GM13977 (cell line): ENCODE data around the gene USP22.

Source experiments
- DNase-seq: peaks from one replicate; pipeline ENCODE4 v3.0.0; 2012; ENCODE audit warnings: low spot score
- in situ Hi-C: fragments of 300-500 bp; cut with MboI; formaldehyde crosslinking; loops from one replicate; pipeline ENCODE4 v1.12.0; 2022; ENCODE audit warnings: low sequenced_read_pairs, low pct_unique_long_range_greater_than_20kb, mixed read lengths, inconsistent platforms; ENCODE audit not compliant: unreplicated experiment
- TF ChIP-seq, protein P1 (sequence below): IDR thresholded peaks from 2 replicates; pipeline ENCODE4 v1.5.1; 2012; ENCODE audit warnings: mild to moderate bottlenecking, control low read depth; ENCODE audit not compliant: insufficient read depth; ENCODE audit errors: extremely low read depth, missing control alignments

USP22 gene

DNA sequence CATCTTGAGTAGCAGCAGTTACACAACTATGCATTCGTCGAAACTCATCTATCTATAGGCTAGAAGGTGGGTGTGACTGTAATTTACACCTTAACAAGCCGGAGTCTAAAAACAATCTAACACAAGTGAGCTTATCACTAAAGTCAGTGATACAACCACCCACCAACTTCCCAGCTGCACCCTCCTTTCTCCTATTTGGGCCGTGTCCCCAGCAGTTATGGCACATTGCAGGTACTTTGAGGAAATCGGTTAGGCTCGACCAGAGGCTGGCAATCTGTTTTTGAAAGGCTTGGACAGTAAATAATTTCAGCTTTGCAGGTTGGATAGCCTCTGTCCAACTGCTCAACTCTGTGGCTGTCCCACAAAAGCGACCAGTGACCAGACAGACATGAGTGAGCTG is 26.0 kb downstream of the USP22 start:
- in situ Hi-C loops: no loop called here

DNA sequence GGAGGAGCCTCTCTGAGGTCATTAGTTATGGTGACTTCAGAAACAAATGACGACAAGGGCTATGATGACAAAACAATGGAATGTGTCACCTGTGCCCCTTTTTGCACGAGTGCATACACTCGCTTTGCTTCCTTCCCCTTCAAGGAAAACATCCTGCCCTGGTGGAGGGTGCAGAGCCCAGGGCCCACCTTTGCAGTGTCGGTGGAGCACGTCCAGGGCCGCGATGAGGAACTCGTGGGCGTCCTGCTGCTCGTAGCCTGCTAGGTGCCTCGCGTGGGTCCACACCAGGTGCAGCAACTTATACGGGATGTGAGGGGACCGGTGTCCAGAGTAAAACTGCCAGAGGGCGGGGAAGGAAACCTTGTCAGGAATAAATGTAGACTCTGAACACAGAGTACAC is 27.2 kb downstream of the USP22 start:
- TF ChIP-seq, protein P1, sequence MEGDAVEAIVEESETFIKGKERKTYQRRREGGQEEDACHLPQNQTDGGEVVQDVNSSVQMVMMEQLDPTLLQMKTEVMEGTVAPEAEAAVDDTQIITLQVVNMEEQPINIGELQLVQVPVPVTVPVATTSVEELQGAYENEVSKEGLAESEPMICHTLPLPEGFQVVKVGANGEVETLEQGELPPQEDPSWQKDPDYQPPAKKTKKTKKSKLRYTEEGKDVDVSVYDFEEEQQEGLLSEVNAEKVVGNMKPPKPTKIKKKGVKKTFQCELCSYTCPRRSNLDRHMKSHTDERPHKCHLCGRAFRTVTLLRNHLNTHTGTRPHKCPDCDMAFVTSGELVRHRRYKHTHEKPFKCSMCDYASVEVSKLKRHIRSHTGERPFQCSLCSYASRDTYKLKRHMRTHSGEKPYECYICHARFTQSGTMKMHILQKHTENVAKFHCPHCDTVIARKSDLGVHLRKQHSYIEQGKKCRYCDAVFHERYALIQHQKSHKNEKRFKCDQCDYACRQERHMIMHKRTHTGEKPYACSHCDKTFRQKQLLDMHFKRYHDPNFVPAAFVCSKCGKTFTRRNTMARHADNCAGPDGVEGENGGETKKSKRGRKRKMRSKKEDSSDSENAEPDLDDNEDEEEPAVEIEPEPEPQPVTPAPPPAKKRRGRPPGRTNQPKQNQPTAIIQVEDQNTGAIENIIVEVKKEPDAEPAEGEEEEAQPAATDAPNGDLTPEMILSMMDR: no peak
- in situ Hi-C loops: no loop called here
- DNase-seq: no peak

More for the DNA sequence above, 26.0 kb downstream of the USP22 start:
- DNase-seq: no peak
- TF ChIP-seq, protein P1: no peak

DNA sequence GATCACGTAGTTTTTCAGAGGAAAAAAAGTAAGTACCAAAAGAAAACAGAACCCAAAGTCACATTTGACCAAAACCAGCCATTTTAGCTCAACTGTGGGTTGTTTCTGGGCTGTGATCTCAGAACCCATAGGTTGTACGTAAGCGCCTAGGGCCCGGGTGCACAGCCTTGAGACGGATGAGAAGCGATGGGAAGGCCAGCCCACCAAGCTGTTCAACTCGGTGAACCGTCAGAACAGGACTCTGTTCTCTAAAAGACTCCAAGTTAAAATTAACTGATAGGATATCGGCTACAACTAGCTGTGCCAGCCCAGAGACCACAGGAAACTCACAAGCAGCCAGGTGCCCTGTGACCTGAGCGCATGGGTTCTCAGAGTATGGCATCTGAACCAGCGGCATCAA is 28.3 kb downstream of the USP22 start:
- TF ChIP-seq, protein P1: no peak
- in situ Hi-C loops: no loop called here
- no peak for DNase-seq

DNA sequence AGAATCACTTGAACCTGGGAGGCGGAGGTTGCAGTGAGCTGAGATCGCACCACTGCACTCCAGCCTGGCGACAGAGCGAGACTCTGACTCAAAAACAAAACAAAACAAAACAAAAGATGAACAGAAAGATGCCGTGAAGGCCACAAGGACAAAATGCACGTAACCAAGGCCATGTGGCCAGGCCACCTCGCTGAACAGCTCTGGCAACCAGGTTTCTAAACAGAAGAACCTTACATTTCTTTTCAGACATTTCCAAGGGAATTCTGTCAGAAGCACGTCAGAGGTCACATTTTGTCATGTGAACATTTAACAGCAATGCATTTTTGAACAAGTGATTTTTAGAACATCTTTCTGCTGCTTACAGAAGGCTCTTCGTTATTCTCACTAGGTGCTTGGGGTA is 28.8 kb downstream of the USP22 start:
- in situ Hi-C loops: no loop called here
- TF ChIP-seq, protein P1: no peak
- no peak for DNase-seq

DNA sequence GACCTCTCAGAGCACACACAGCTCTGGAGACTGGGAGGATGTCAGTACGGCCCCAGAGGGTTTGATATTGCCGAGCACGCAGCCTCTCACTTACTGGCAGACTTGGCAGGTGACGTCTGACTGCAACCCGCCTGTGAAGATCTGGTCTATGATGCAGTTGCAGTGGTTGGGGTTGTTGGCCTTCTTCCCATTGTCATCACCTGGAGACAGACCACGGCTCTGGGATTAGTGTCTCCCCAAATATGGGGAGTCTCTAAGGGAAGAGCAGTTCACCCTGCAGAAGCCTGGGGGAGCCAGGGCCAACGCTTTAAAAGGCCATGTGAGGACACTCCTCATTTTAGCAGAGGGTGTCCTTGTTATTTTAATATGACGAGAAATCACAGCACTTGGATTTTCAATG is 30.1 kb downstream of the USP22 start:
- TF ChIP-seq, protein P1: no peak
- DNase-seq: no peak
- in situ Hi-C loops: no loop called here

DNA sequence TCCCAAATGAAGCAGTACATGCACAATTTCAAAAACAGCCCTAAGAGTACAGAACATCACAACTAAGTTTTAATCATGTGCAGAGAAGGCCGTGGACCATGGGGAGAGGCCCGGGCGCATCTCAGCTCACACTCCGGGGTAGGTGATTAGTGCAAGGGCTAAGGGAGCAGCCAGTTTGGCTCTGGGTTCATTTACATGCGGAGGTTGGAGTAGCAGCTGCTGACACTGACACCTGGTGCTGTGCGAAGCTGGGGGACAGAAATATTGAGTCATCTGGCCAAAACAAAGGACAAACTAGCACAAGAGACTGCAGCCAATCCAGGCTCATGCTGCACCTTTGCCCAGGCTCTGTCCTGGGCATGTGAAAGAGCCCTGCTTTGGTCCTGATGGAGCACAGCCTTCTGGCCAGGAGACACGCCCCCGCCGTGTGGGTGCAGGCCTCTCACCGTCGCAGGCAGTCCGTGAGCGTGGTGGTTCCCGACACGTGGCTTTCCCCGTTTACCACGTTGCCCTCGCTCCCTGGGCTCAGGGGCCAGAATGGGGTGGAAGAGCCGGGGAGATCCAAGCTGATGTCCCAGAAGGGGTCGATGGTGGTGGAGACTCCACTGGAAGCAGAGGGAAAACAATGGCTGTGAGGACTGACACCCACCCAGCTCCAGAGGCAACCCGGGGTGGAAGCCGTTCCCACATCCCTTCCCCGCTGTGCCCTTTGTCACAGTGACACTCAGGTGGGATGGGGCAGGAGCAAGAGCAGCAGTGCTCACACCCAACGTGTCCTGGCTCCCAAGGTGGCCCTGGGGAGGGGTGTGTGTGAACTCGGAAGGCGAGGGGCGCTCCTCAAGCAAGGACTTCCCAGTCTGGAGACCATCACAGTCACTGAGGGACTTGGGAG is 31.9 kb downstream of the USP22 start:
- no peak for DNase-seq
- TF ChIP-seq, protein P1: no peak
- in situ Hi-C loops: no loop called here
